Stimulated activated CD4-positive, alpha-beta T cell treated with anti-CD3 and anti-CD28 coated beads, Interleukin-4, amount 100 ng/mL, for 4 hours (primary cell): ENCODE results near the gene LENEP.
A peak's percentile ranks its signal among the peaks of the same experiment; 100 is the strongest.

ENCODE experiments used
- DNase-seq, 2 experiments: peaks; one replicate each; pipeline ENCODE4 v3.0.0-alpha.2; 2020

The LENEP gene

DNA sequence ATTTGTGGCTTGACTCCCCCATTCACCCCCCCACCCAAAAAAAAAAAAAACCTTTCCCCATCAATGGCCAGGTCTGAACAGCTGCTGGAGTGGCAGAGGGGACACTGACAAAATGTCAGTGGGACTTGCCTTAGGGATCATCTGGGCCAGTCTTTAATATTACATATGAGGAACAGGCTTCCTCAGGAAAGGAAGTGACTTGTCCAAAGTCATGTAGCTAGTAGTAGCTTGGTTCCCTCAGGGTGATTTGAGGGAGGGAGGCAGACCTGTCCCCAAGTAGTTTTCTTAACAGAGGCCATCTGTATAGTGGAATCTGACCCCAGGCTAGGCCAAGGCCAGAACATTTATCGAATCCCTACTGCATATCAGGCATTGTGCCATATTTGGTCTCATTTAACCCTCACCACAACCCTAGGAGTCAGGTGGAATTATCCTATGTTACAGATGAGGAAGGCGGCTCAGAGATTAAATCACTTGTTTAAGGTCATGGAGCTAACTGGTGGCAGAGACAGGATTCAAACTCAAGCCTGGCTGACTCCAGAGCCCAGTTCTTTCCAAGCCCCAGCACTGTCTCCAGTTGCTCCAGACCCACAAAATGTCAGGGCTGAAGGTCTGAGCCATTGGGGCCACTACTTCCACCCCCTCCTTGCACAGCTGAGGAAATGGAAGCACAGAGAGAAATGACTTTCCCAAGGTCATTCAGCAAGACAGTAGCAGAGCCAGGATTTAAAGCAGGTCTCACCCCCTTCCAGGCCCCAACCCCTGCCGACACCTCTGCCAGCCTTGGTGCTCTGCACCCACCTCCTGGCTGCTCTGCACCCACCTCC is 19.6 kb downstream of the LENEP start:
- no peak for DNase-seq

DNA sequence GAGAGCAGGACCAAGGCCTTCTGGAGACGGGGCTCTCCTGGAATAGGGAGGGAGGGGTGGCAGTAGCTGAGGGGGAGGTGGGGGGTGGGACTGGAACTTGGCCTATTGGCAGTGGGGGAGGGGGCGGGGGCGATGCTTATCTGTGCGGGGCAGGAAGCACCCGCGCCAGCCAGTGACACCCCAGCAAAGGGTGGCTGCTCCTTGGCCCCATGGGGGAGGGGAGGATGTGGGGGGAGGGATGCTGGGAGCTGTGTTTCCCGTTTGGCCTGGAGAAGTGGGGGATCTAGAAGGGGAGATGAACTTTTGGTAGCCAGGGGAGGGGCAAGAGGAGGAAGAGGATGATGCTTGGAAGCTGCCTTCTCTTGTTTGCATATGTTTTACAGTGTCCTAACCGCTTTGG is 20.2 kb downstream of the LENEP start:
- peak in 1 of 2 experiments; percentile 45 for DNase-seq

GRCh38 chr1:155014709-155015508 is 21.5 kb downstream of the LENEP start:
- no peak for DNase-seq

GRCh38 chr1:155015527-155016230 is 22.3 kb downstream of the LENEP start:
- DNase-seq = no peak

DNA sequence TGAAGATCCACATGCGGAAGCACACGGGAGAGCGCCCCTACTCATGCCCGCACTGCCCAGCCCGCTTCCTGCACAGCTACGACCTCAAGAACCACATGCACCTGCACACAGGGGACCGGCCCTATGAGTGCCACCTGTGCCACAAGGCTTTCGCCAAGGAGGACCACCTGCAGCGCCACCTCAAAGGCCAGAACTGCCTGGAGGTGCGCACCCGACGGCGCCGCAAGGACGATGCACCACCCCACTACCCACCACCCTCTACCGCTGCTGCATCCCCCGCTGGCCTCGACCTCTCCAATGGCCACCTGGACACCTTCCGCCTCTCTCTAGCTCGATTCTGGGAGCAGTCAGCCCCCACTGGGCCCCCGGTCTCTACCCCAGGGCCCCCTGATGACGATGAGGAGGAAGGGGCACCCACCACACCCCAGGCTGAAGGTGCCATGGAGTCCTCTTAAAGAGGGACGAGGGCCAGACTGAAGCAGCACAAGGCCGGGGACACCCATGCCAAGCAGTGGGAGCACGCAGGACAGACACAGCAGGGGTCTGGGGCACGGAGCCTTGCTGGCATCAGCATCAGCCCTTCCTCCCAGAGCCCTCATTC is 22.9 kb downstream of the LENEP start:
- no peak for DNase-seq

- DNase-seq = peak; percentile 91 to 96
Observed at GRCh38 chr1:155017041-155017945, 23.9 kb downstream of the LENEP start.

DNA sequence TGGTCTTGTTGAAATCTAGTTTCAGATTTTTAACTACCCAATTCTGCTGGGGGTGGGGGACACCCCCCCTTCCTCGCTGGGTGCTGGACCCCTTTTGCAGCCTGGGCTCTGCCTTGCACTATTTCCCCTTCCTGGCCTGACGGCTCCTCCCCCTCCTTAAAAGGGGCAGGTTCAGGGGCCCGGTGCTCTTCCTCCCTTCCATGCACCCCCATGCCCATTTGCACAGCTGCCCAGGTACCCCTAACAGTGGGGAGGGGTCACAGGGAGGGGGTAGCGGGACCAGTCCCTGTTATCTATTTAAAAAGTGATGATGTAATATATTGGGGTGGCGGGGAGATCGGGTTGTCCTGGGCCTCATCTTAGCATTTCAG is 24.5 kb downstream of the LENEP start:
- no peak for DNase-seq

- DNase-seq = no peak
Observed at GRCh38 chr1:155018617-155019348, 25.4 kb downstream of the LENEP start.

GRCh38 chr1:155019377-155020245 is 26.2 kb downstream of the LENEP start:
- no peak for DNase-seq

DNA sequence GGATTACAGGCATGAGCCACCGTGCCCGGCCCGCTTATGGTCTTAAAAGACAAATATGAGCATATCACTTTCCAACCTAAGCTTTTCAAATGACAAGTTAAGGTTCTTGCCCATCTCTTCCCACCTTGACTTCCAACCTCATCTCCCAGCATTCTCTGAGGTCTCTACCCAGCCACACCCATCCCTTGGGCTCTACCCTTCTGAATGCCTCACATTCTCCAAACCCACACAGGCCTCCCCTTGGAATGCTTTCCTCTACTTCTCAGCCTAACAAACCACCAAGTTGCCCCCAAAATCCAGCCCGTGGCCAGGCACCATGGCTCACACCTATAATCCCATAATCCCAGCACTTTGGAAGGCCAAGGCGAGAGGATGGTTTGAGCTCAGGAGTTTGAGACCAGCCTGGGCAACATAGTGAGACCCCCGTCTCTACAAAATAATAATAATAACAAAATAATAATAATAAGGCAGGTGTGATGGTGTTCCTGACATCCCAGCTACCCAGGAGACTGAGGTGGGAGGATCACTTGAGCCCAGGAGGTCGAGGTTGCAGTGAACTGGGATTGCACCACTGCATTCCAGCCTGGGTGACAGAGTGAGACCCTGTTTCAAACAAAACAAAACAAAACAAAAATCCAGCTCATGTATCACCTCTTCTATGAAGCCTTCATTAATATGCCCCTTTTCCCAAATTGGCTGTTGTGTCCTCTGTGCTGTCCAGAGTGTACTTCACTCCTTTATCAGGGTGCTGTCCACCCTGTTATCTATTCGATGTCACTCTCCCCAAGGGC is 28.9 kb downstream of the LENEP start:
- no peak for DNase-seq

DNA sequence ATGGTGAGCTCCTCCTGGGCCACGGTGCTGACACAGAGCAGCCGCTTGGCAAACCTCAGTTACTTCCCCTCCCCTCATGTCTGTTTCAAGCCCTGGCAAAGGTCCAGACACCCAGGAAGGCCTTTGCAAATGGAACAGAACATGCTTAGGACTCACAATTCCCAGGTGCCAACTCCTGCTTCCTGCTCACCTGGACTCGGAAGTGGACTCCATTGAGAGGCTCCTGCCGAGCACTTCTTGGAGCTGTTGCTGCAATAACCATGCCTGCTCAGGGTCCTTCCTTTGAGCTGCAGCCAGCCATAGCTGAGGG is 29.5 kb downstream of the LENEP start:
- DNase-seq = no peak

GRCh38 chr1:155023627-155024026 is 30.2 kb downstream of the LENEP start:
- DNase-seq = no peak

GRCh38 chr1:155024315-155024714 is 30.9 kb downstream of the LENEP start:
- DNase-seq = no peak

GRCh38 chr1:155026154-155026553 is 32.8 kb downstream of the LENEP start:
- DNase-seq = no peak

DNA sequence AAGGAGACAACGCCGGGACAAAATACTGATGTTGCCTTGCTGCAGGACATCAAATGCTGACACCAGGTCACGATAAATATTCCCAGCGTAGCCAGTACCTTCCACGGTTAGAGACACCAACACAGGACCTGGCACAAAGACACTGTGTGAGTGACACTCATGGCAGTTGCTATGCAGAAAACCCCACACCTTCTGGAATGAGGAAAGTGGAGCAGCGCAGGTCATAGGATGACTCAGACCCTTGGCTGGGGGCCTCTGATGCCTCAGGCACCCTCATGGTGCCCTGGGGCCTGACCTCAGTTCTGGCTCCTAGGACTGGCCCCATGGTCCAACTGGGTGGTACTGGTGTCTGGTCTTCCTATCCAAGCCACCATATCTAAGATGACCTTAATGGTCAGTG is 33.2 kb downstream of the LENEP start:
- DNase-seq = no peak

DNA sequence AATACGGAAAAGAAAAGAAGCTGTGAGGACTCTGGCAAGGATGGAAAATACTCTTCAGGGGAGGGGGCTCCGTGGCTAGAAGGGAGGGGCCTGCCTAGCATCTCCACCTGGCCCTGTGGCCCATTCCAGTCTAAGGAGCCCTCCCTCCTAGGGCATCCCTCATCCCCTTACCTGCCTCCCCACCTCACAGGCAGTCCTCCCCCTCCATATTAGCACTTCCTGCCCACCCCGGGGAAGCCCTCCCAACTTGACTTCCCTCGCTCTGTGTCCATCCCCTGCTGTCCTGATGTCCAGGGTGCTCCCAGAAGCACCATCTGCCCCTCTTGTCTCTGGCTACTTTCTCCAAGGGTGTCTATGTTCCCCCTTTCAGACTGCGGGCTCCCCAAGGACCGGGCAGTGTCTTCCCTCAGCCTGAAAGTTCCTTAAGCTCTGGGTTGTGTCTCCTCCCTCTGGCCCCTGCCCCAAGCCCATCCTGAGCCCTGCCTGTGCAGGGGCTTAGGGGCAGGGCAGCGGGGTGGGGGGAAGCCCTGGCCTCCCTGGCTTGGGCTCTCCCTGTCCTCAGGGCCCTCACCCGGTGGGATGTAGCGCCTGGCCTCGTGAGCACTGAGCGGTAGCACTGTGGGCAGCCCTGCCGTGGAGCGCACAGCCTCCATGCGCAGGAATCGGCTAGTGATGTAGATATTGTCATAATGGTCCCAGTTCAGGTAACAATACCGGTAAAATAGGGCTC is 36.3 kb downstream of the LENEP start:
- no peak for DNase-seq

- DNase-seq = no peak
Observed at GRCh38 chr1:155030243-155030795, 36.9 kb downstream of the LENEP start.

GRCh38 chr1:155030899-155031298 is 37.5 kb downstream of the LENEP start:
- DNase-seq = no peak

DNA sequence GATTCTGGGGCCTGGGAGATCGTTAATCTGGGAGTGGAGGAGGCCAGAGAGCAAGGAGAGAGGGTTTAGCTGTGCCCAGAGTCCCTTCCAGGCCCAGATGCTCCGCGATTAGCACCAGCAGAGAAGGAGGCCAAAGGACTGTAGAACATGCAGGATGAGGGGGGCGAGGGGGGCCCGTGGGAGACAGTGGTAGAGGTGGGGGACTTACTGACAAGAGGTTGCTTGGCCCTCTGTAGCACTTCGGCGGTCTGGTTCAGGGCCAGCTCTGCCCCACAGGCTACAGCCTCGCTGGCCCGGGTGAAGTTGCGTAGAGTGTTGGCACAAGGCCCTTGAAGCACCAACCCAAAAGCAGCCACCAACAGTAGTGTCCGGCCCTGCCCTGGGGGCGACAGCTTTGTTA is 39.5 kb downstream of the LENEP start:
- DNase-seq = no peak
